HCT116 (cell line): ENCODE measurements around the gene PSMC5. TPM values are rescaled to one million over a fixed set of nuclear protein-coding genes. Genes with fewer than 3 reads are reported as not detected.

Experiments
- ATAC-seq: fragments of 200-7000 bp; cut with Tn5 transposase; 2 replicates; pipeline ENCODE4 v1.9.1; 2020; ENCODE audit warnings: mild to moderate bottlenecking, moderate library complexity
- BruUV-seq: library from RNA; stranded (reverse); fragments of 400-500 nt; replicated peaks from 2 replicates; lab custom pipeline; 2021; lab: Mats Ljungman, UMichigan
- CTCF ChIA-PET: fragments of 300-600 bp; sonication (Branson Sonifier 250); formaldehyde crosslinking; loops from one replicate; lab custom pipeline; 2021; ENCODE audit warnings: antibody characterized with exemption; lab: Charles Lee
- POLR2A ChIA-PET: fragments of 300-600, 350-600 bp; sonication (Branson Sonifier 250); formaldehyde crosslinking; loops from one replicate; lab custom pipeline; 2021; ENCODE audit warnings: antibody characterized with exemption; lab: Charles Lee
- RAD21 ChIA-PET, 2 experiments: fragments of 300-600 bp; sonication (Branson Sonifier 250); formaldehyde crosslinking; loops; one replicate each; lab custom pipeline; 2023; ENCODE audit warnings: low total read pairs in 2 of 2; ENCODE audit not compliant: uncharacterized antibody in 2 of 2, unreplicated experiment in 2 of 2, low non-redundant PET in 1 of 2; lab: Charles Lee
- DNase-seq: peaks from one replicate; pipeline ENCODE4 v3.0.0-alpha.2; 2010; ENCODE audit warnings: low read depth, low spot score
- H2AFZ ChIP-seq: fragments of 200-600 bp; shearing (Covaris generic), sonication (generic); 2 replicates; pipeline ENCODE4 v1.6.1; 2017; ENCODE audit warnings: low read depth, mixed run types, mixed read lengths, antibody characterized with exemption, low read length; ENCODE audit not compliant: poor library complexity, severe bottlenecking
- H3K27ac ChIP-seq: 2 replicates; pipeline ENCODE4 v1.5.1; 2012; ENCODE audit warnings: low read depth, low read length
- H3K27me3 ChIP-seq: fragments of 200-600 bp; sonication (generic); 2 replicates; pipeline ENCODE4 v1.6.1; 2016; ENCODE audit warnings: mixed run types, low read length, mixed read lengths; ENCODE audit not compliant: insufficient read depth
- H3K36me3 ChIP-seq, 2 experiments: fragments of 200-500 bp in 1 of 2; fragments of 200-600 bp in 1 of 2; sonication (Bioruptor generic) in 1 of 2; sonication (generic) in 1 of 2; 2 replicates each; pipeline versions ENCODE4 v1.5.1 to v1.6.1; 2014 to 2016; ENCODE audit warnings: low read length in 2 of 2, inconsistent platforms in 1 of 2, mixed read lengths in 1 of 2, mixed run types in 1 of 2; ENCODE audit not compliant: insufficient read depth in 2 of 2, control insufficient read depth in 1 of 2
- H3K4me1 ChIP-seq, 2 experiments: fragments of 200-600 bp in 1 of 2; sonication (generic) in 1 of 2; 2 replicates each; pipeline versions ENCODE4 v1.5.1 to v1.6.1; 2012 to 2017; ENCODE audit warnings: low read length in 2 of 2, inconsistent platforms in 1 of 2, mild to moderate bottlenecking in 1 of 2, mixed read lengths in 1 of 2, mixed run types in 1 of 2, moderate library complexity in 1 of 2; ENCODE audit not compliant: insufficient read depth in 2 of 2, control insufficient read depth in 1 of 2
- H3K4me2 ChIP-seq: fragments of 200-600 bp; sonication (generic); 2 replicates; pipeline ENCODE4 v1.6.1; 2017; ENCODE audit warnings: mixed run types, low read length, mixed read lengths
- H3K4me3 ChIP-seq, 2 experiments: fragments of 200-600 bp in 1 of 2; sonication (generic) in 1 of 2; replicated peaks in 1 of 2; 2 replicates each; pipeline ENCODE4 v1.5.1; 2011 to 2016; ENCODE audit warnings: low read length in 2 of 2, control low read depth in 1 of 2, low read depth in 1 of 2, mild to moderate bottlenecking in 1 of 2, mixed read lengths in 1 of 2, mixed run types in 1 of 2
- H3K79me2 ChIP-seq: fragments of 200-600 bp; sonication (generic); 2 replicates; pipeline ENCODE4 v1.6.1; 2017; ENCODE audit warnings: mild to moderate bottlenecking, mixed run types, low read length, moderate library complexity, mixed read lengths; ENCODE audit not compliant: insufficient read depth
- H3K9ac ChIP-seq: fragments of 200-600 bp; sonication (generic); 2 replicates; pipeline ENCODE4 v1.6.1; 2016; ENCODE audit warnings: low read length, mixed read lengths
- H3K9me2 ChIP-seq: fragments of 200-600 bp; sonication (generic), shearing (Covaris generic); 2 replicates; pipeline ENCODE4 v1.6.1; 2017; ENCODE audit warnings: mixed run types, mild to moderate bottlenecking, moderate library complexity; ENCODE audit not compliant: insufficient read depth
- H3K9me3 ChIP-seq, 2 experiments: fragments of 200-500 bp in 1 of 2; fragments of 200-600 bp in 1 of 2; sonication (Bioruptor generic) in 1 of 2; sonication (generic) in 1 of 2; 2 replicates each; pipeline ENCODE4 v1.6.1; 2014 to 2017; ENCODE audit warnings: low read length in 2 of 2, mixed read lengths in 2 of 2, inconsistent platforms in 1 of 2, low read depth in 1 of 2, mild to moderate bottlenecking in 1 of 2, mixed run types in 1 of 2, moderate library complexity in 1 of 2; ENCODE audit not compliant: control insufficient read depth in 1 of 2, insufficient read depth in 1 of 2
- H4K20me1 ChIP-seq: fragments of 200-600 bp; sonication (generic), shearing (Covaris generic); 2 replicates; pipeline ENCODE4 v1.6.1; 2017; ENCODE audit warnings: mixed run types, mild to moderate bottlenecking, moderate library complexity; ENCODE audit not compliant: insufficient read depth
- CTCF ChIP-seq, 3 experiments: fragments of 200-600 bp in 1 of 3; sonication (generic) in 1 of 3; IDR thresholded peaks in 2 of 3; conservative IDR thresholded peaks in 1 of 3; 2 replicates each; pipeline ENCODE4 v1.5.1; 2012 to 2017; ENCODE audit warnings: low read depth in 2 of 3, low read length in 2 of 3, antibody characterized with exemption in 1 of 3, borderline replicate concordance in 1 of 3, control low read depth in 1 of 3, mild to moderate bottlenecking in 1 of 3, mixed read lengths in 1 of 3, mixed run types in 1 of 3, moderate library complexity in 1 of 3; ENCODE audit not compliant: insufficient read depth in 1 of 3
- EGR1 ChIP-seq: IDR thresholded peaks from 2 replicates; pipeline ENCODE4 v1.6.1; 2012; ENCODE audit warnings: low read depth
- intact Hi-C: fragments of 100-400 bp; cut with micrococcal nuclease; formaldehyde crosslinking; loops from 2 replicates; pipeline ENCODE4 v1.10.0; 2022
- total RNA-seq: library from RNA; stranded (reverse); gene quantifications from one replicate; pipeline ENCODE4 v1.2.1, GENCODE V29; 2021; ENCODE audit not compliant: unreplicated experiment

PSMC5 gene
- total RNA-seq, 1 experiment from 2014 or later: 193 TPM

DNA sequence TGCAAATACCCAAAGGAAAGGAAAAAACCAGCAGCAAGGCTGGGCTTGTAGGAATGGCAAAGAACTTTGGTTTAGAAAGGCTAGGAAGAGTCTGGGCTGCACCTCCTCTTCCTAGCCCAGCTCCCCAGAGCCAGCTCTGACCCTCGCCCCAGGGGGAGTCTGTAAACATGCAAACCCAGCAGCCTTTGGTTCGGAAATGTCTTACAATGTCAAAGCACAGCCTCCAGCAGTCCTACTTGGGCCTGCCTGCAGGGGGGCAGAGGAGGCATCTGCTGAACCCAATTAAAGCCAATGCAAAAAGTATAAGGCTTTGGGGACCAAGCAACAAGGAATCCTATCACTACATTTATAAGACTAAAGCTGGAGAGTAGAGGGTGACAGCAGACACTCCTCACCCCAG, 5.2 kb downstream of the PSMC5 start:
- RAD21 ChIA-PET: no interaction called here
- ATAC-seq: peak; percentile 16; the same call in 1 of the 2 replicates

More for the DNA sequence above, 5.2 kb downstream of the PSMC5 start:
- Histone ChIP-seq H3K79me2 (peaks cover 66% of the 10 kb centered on the region), H3K9me2 (no peaks in the 10 kb centered on the region), H3K9ac (no peak overlapping the region), H3K36me3 (peaks cover 61 to 89% of the 10 kb centered on the region in 2 experiments), H3K27ac (peak overlapping the region; percentile 15), H3K4me3 (no peak overlapping the region), H3K27me3 (no peaks in the 10 kb centered on the region), H3K4me2 (no peak overlapping the region), H3K4me1 (peaks cover 6 to 19% of the 10 kb centered on the region in 2 experiments), H3K9me3 (no peaks in the 10 kb centered on the region), H2AFZ (no peak overlapping the region), H4K20me1 (no peaks in the 10 kb centered on the region)
- CTCF ChIA-PET: interaction anchor here (1.3 kb wide), 1 partner anchor 11 kb away, joined by 3 read pairs; no protein-coding TSS in a partner anchor
- no peak for TF ChIP-seq EGR1
- peak in 1 of 3 experiments; percentile 22; a peak in 1 of 6 replicates for TF ChIP-seq CTCF (IDR thresholded peaks at IDR 0.05 in 2 of 3, conservative IDR thresholded peaks at IDR 0.05 in 1 of 3; ENCODE audit: borderline replicate concordance in 1 of 3, insufficient read depth in 1 of 3, low read depth in 2 of 3, low read length in 2 of 3)
- intact Hi-C loops: no loop called here
- DNase-seq: no peak
- no TSS peak for BruUV-seq
- POLR2A ChIA-PET: no interaction called here
